Colonic mucosa (tissue), 4 donors: Measurements from ENCODE around the gene NPHS2. TPM values are rescaled to one million over a fixed set of nuclear protein-coding genes. Genes with fewer than 3 reads are reported as not detected.

ENCODE experiments used
- DNase-seq: peaks from one replicate; pipeline ENCODE4 v3.0.0-alpha.2; 2020
- H3K27ac ChIP-seq: fragments of 200-600 bp; one replicate; pipeline ENCODE4 v1.8.0; 2021
- H3K27me3 ChIP-seq: fragments of 200-600 bp; one replicate; pipeline ENCODE4 v1.8.0; 2021
- H3K36me3 ChIP-seq: fragments of 200-600 bp; one replicate; pipeline ENCODE4 v1.8.0; 2021
- H3K4me1 ChIP-seq: fragments of 200-600 bp; one replicate; pipeline ENCODE4 v1.8.0; 2021; ENCODE audit warnings: mild to moderate bottlenecking
- H3K4me3 ChIP-seq: fragments of 200-600 bp; one replicate; pipeline ENCODE4 v1.8.0; 2021
- H3K9ac ChIP-seq, 2 donors: one replicate each; pipeline ENCODE4 v1.7.0; 2013; ENCODE audit warnings: control low read depth in 2 of 2, low read depth in 2 of 2, low read length in 2 of 2
- H3K9me3 ChIP-seq: fragments of 200-600 bp; one replicate; pipeline ENCODE4 v1.8.0; 2021
- CTCF ChIP-seq: fragments of 200-600 bp; IDR thresholded peaks from one replicate; pipeline ENCODE4 v1.8.0; 2022; ENCODE audit warnings: antibody characterized with exemption, mild to moderate bottlenecking
- intact Hi-C: fragments of 100-400 bp; cut with DNase I; formaldehyde crosslinking; loops from one replicate; pipeline ENCODE4 v1.14.1; 2022
- total RNA-seq, 2 donors: library from RNA; stranded (reverse); fragmentation: NEBNext Ultra II Directional in 1 of 2; extraction: Animal tissue kit (Norgen Biotek cat#: 25700) in 1 of 2; gene quantifications; one replicate each; pipeline ENCODE4 v1.2.1, GENCODE V29; 2021
- donor health status: healthy.
- donor health status: DM: no; HTN: no; CAD: no.
- donor health status: DM: no; HTN: no; CAD: no.

NPHS2 gene
- total RNA-seq, 2 donors from 2014 or later, result not detected

GRCh38 chr1:179591592-179592580, 16.1 kb upstream of the NPHS2 start, which contains the start of gene TDRD5:
TDRD5 (plus strand) TSS chr1:179591832; CDS start chr1:179592616, 784 bp downstream.
- Histone ChIP-seq H3K27me3 (no peaks in the 10 kb centered on the region), H3K9ac (peak within 1 kb of the TSS in 1 of 2 donors; percentile 48), H3K36me3 (no peaks in the 10 kb centered on the region), H3K9me3 (no peaks in the 10 kb centered on the region), H3K4me3 (peak within 1 kb of the TSS; percentile 32), H3K4me1 (no peaks in the 10 kb centered on the region), H3K27ac (no peak within 1 kb of the TSS)
- intact Hi-C loops, result no loop called here
- no peak for TF ChIP-seq CTCF
- peak; percentile 76 for DNase-seq

GRCh38 chr1:179591253-179591591, 15.5 kb upstream of the NPHS2 start:
- Histone ChIP-seq H3K9me3 (no peaks in the 10 kb centered on the region), H3K36me3 (no peaks in the 10 kb centered on the region), H3K4me1 (no peaks in the 10 kb centered on the region), H3K27ac (no peak overlapping the region), H3K27me3 (no peaks in the 10 kb centered on the region), H3K4me3 (peak overlapping the region; percentile 32), H3K9ac (no peak overlapping the region)
- intact Hi-C loops, result no loop called here
- no peak for DNase-seq
- no peak for TF ChIP-seq CTCF

- Histone ChIP-seq H3K27me3 (no peaks in the 10 kb centered on the region), H3K9ac (no peak overlapping the region), H3K36me3 (no peaks in the 10 kb centered on the region), H3K4me3 (no peak overlapping the region), H3K27ac (no peak overlapping the region), H3K4me1 (no peaks in the 10 kb centered on the region), H3K9me3 (no peaks in the 10 kb centered on the region)
- DNase-seq, result no peak
- no peak for TF ChIP-seq CTCF
- intact Hi-C loops, result no loop called here
Observed at GRCh38 chr1:179590671-179591070, 14.9 kb upstream of the NPHS2 start.

- Histone ChIP-seq H3K27me3 (no peaks in the 10 kb centered on the region), H3K4me1 (no peaks in the 10 kb centered on the region), H3K9me3 (no peaks in the 10 kb centered on the region), H3K9ac (no peak overlapping the region), H3K36me3 (no peaks in the 10 kb centered on the region), H3K27ac (no peak overlapping the region), H3K4me3 (no peak overlapping the region)
- no peak for TF ChIP-seq CTCF
- DNase-seq, result no peak
- intact Hi-C loops, result no loop called here
Observed at GRCh38 chr1:179589509-179589908, 13.8 kb upstream of the NPHS2 start.

- no peak overlapping the region for H3K9ac ChIP-seq
- no peak for DNase-seq
- H3K27ac ChIP-seq, result no peak overlapping the region
- no peaks in the 10 kb centered on the region for H3K27me3 ChIP-seq
- no peaks in the 10 kb centered on the region for H3K36me3 ChIP-seq
- no peaks in the 10 kb centered on the region for H3K9me3 ChIP-seq
- intact Hi-C loops, result no loop called here
- TF ChIP-seq CTCF, result no peak
- no peaks in the 10 kb centered on the region for H3K4me1 ChIP-seq
- H3K4me3 ChIP-seq, result no peak overlapping the region
Observed at GRCh38 chr1:179588425-179589024, 12.8 kb upstream of the NPHS2 start.
